GM12878 (cell line): Measurements from ENCODE around the gene DFFB. TPM values are rescaled to one million over a fixed set of nuclear protein-coding genes. Genes with fewer than 3 reads are reported as not detected.

Experiments used
- ATAC-seq: fragments of 200-7000 bp; cut with Tn5 transposase; 3 replicates; pipeline ENCODE4 v1.9.1; 2020; ENCODE audit warnings: mild to moderate bottlenecking, moderate library complexity
- BruUV-seq: library from RNA; stranded (reverse); fragments of 400-500 nt; replicated peaks from 2 replicates; lab custom pipeline; 2021; lab: Mats Ljungman, UMichigan
- CTCF ChIA-PET: fragments of 300-600 bp; sonication (Branson Sonifier 250); formaldehyde crosslinking; extraction: SDS; loops from one replicate; lab custom pipeline; 2021; ENCODE audit warnings: inconsistent platforms; lab: Yijun Ruan, JAX
- POLR2A ChIA-PET: fragments of 350-600 bp; formaldehyde crosslinking; extraction: SDS; loops from one replicate; lab custom pipeline; 2021; ENCODE audit warnings: inconsistent platforms; lab: Charles Lee
- RAD21 ChIA-PET: fragments of 300-600 bp; sonication (Branson Sonifier 250); formaldehyde crosslinking; loops from one replicate; lab custom pipeline; 2023; ENCODE audit warnings: antibody characterized with exemption; ENCODE audit not compliant: unreplicated experiment; lab: Charles Lee
- SMC1A ChIA-PET: fragments of 300-600 bp; sonication (Branson Sonifier 250); formaldehyde crosslinking; loops from one replicate; lab custom pipeline; 2023; ENCODE audit not compliant: unreplicated experiment, uncharacterized antibody; lab: Charles Lee
- DNase-seq: peaks from one replicate; pipeline ENCODE4 v3.0.0-alpha.2; 2011; ENCODE audit warnings: low read depth, low spot score
- FAIRE-seq: peaks from 3 replicates; lab custom pipeline; 2011; peaks lifted over from hg19 to GRCh38; lab: Jason Lieb, UNC
- H2AFZ ChIP-seq: 2 replicates; pipeline ENCODE4 v1.6.0; 2011; ENCODE audit warnings: low read depth, low read length, control low read depth; ENCODE audit not compliant: control insufficient read depth
- H3K27ac ChIP-seq: 2 replicates; pipeline ENCODE4 v1.5.1; 2011; ENCODE audit warnings: control low read depth; ENCODE audit not compliant: control insufficient read depth, insufficient read depth
- H3K27me3 ChIP-seq, 2 experiments: replicated peaks in 1 of 2; 2 replicates each; pipeline versions ENCODE4 v1.6.0 to v1.6.1; 2011; ENCODE audit warnings: low read length in 1 of 2; ENCODE audit not compliant: control insufficient read depth in 2 of 2, insufficient read depth in 2 of 2
- H3K36me3 ChIP-seq, 2 experiments: 2 replicates each; pipeline ENCODE4 v1.5.1; 2011; ENCODE audit warnings: low read length in 1 of 2; ENCODE audit not compliant: control insufficient read depth in 2 of 2, insufficient read depth in 2 of 2
- H3K4me1 ChIP-seq: 2 replicates; pipeline ENCODE4 v1.6.1; 2011; ENCODE audit warnings: mild to moderate bottlenecking, low read length, moderate library complexity, mixed read lengths; ENCODE audit not compliant: control insufficient read depth, insufficient read depth
- H3K4me2 ChIP-seq: 2 replicates; pipeline ENCODE4 v1.6.0; 2011; ENCODE audit warnings: control low read depth; ENCODE audit not compliant: control insufficient read depth, insufficient read depth
- H3K4me3 ChIP-seq: fragments of 200-600 bp; sonication (generic); 2 replicates; pipeline ENCODE4 v1.5.1; 2016
- H3K79me2 ChIP-seq: 2 replicates; pipeline ENCODE4 v1.6.0; 2011; ENCODE audit warnings: low read length; ENCODE audit not compliant: control insufficient read depth, insufficient read depth
- H3K9ac ChIP-seq: 2 replicates; pipeline ENCODE4 v1.8.0; 2011; ENCODE audit warnings: low read length, control low read depth, mixed read lengths; ENCODE audit not compliant: control insufficient read depth, insufficient read depth
- H3K9me3 ChIP-seq: replicated peaks from 3 replicates; pipeline ENCODE4 v1.5.1; 2011; ENCODE audit warnings: mild to moderate bottlenecking, low read length; ENCODE audit not compliant: control insufficient read depth, insufficient read depth
- H4K20me1 ChIP-seq: 2 replicates; pipeline ENCODE4 v1.6.0; 2011; ENCODE audit not compliant: control insufficient read depth, insufficient read depth
- BCL3 ChIP-seq: IDR thresholded peaks from 2 replicates; pipeline ENCODE4 v1.6.1; 2011; ENCODE audit warnings: borderline replicate concordance, low read depth, mild to moderate bottlenecking, moderate library complexity, low read length; ENCODE audit not compliant: insufficient read depth, poor library complexity, severe bottlenecking
- BCLAF1 ChIP-seq: fragments of 450-650 bp; IDR thresholded peaks from 2 replicates; pipeline ENCODE4 v1.6.1; 2017; ENCODE audit warnings: antibody characterized with exemption, mild to moderate bottlenecking, moderate library complexity
- CEBPZ ChIP-seq: fragments of 150-350 bp; IDR thresholded peaks from 2 replicates; pipeline ENCODE4 v1.6.1; 2016; ENCODE audit warnings: low read depth, low read length
- CREM ChIP-seq: IDR thresholded peaks from 2 replicates; pipeline ENCODE4 v1.6.1; 2014; ENCODE audit warnings: antibody characterized with exemption, low read depth
- GABPA ChIP-seq: IDR thresholded peaks from 2 replicates; pipeline ENCODE4 v1.6.1; 2014; ENCODE audit warnings: antibody characterized with exemption, low read depth, mild to moderate bottlenecking, inconsistent platforms
- JUND ChIP-seq: IDR thresholded peaks from 2 replicates; pipeline ENCODE4 v1.6.1; 2012; ENCODE audit warnings: low read depth, mild to moderate bottlenecking, low read length, improper control_type of control experiment, moderate library complexity
- MTA3 ChIP-seq: IDR thresholded peaks from 2 replicates; pipeline ENCODE4 v1.6.1; 2012; ENCODE audit warnings: low read length, inconsistent platforms, borderline replicate concordance
- SMAD1 ChIP-seq: fragments of 450-650 bp; IDR thresholded peaks from 2 replicates; pipeline ENCODE4 v1.6.1; 2018; ENCODE audit warnings: mild to moderate bottlenecking, low read depth; ENCODE audit not compliant: partially characterized antibody
- SREBF1 ChIP-seq: IDR thresholded peaks from 2 replicates; pipeline ENCODE4 v1.6.1; 2012; ENCODE audit warnings: mild to moderate bottlenecking, low read length
- TBL1XR1 ChIP-seq: IDR thresholded peaks from 2 replicates; pipeline ENCODE4 v1.6.1; 2012; ENCODE audit warnings: low read depth, low read length, improper control_type of control experiment
- WGBS: methylation state at CpG from one replicate; pipeline ENCODE4 v1.1.6; 2016; ENCODE audit warnings: low lambda C conversion rate; ENCODE audit not compliant: insufficient replicate concordance, insufficient coverage; ENCODE audit errors: missing lambda C conversion rate; 5-methylcytosine and 5-hydroxymethylcytosine counted together
- in situ Hi-C: fragments of 300-500 bp; cut with MboI; formaldehyde crosslinking; loops from 9 replicates; pipeline ENCODE4 v1.14.3; 2018; ENCODE audit warnings: mixed read lengths
- intact Hi-C: fragments of 100-400 bp; cut with micrococcal nuclease; formaldehyde crosslinking; loops from one replicate; pipeline ENCODE4 v1.14.2; 2022; ENCODE audit not compliant: unreplicated experiment
- polyA plus RNA-seq, 11 experiments: library from polyadenylated mRNA; depleted of rRNA in 4 of 11; unstranded in 6 of 11; stranded (reverse) in 5 of 11; fragments of >200 nt; fragmentation: Nextera tagmentation in 4 of 11; fragmentation: Illumina TruSeq in 1 of 11; extraction: Ambion mirVana in 4 of 11; extraction: Trizol in 1 of 11; gene quantifications; 1 replicate in 1 of 11; 2 replicates in 10 of 11; pipeline versions ENCODE4 v1.2.1 to v1.2.3, GENCODE V29; 2011 to 2016; ENCODE audit warnings: inconsistent platforms in 2 of 11, missing spikeins in 2 of 11, low read depth in 1 of 11
- total RNA-seq, 4 experiments: library from RNA; depleted of rRNA in 3 of 4; stranded (reverse); fragments of >200 nt in 3 of 4; fragmentation: Illumina TruSeq in 1 of 4; extraction: Trizol in 1 of 4; gene quantifications; 2 replicates each; pipeline versions ENCODE4 v1.2.1 to v1.2.3, GENCODE V29; 2013 to 2021

The DFFB gene
- total and polyA plus RNA-seq, 10 of the 15 experiments (the other 5 are each of a cell fraction or from before 2014, with no cell fraction given): 2.7 to 10.7 (median 6.5) TPM

GRCh38 chr1:3847081-3847480 lies 10.2 kb upstream of the DFFB start:
- no peak overlapping the region for H3K4me3 ChIP-seq
- no peak for TF ChIP-seq BCL3
- no peak for TF ChIP-seq CREM
- no peak for TF ChIP-seq SREBF1
- no peak for TF ChIP-seq MTA3
- no peak for TF ChIP-seq BCLAF1
- no peak for TF ChIP-seq GABPA
- TF ChIP-seq CEBPZ: no peak
- no peak for TF ChIP-seq SMAD1
- TF ChIP-seq TBL1XR1: no peak
- no peak for TF ChIP-seq JUND
- H3K27ac ChIP-seq: no peak overlapping the region
- CTCF ChIA-PET: no interaction called here
- SMC1A ChIA-PET: no interaction called here
- H3K4me2 ChIP-seq: no peak overlapping the region
- in situ Hi-C loops (no loop called here), intact Hi-C loops (no loop called here)
- no peaks in the 10 kb centered on the region for H3K79me2 ChIP-seq
- RAD21 ChIA-PET: no interaction called here
- ATAC-seq (no peak), DNase-seq (no peak), FAIRE-seq (no peak)
- no peak overlapping the region for H2AFZ ChIP-seq
- POLR2A ChIA-PET: interaction anchor here (0.8 kb wide), 1 partner anchor 9 kb away, joined by 3 read pairs; no protein-coding TSS in a partner anchor
- H3K4me1 ChIP-seq: no peaks in the 10 kb centered on the region
- no TSS peak for BruUV-seq
- H3K36me3 ChIP-seq: peaks cover 3 to 20% of the 10 kb centered on the region in 2 experiments
- WGBS: 65% methylated on average over 6 of the region's 6 CpGs
- H3K27me3 ChIP-seq: no peaks in the 10 kb centered on the region
- H4K20me1 ChIP-seq: no peaks in the 10 kb centered on the region
- H3K9ac ChIP-seq: no peak overlapping the region
- no peaks in the 10 kb centered on the region for H3K9me3 ChIP-seq
